K562 (cell line): Measurements from ENCODE around the gene AP2A2. TPM values are rescaled to one million over a fixed set of nuclear protein-coding genes. Genes with fewer than 3 reads are reported as not detected.
"Not testable (repeated sequence)": the region's sequence is repeated elsewhere in the genome, so short reads cannot be mapped to it uniquely, and the experiment has no call there.

Experiments
- ATAC-seq: fragments of 200-7000 bp; cut with Tn5 transposase; 3 replicates; pipeline ENCODE4 v1.9.1; 2020; ENCODE audit warnings: moderate library complexity
- BruUV-seq: library from RNA; stranded (reverse); fragments of 400-500 nt; replicated peaks from 2 replicates; lab custom pipeline; 2021; lab: Mats Ljungman, UMichigan
- CTCF ChIA-PET: fragments of 300-600 bp; formaldehyde crosslinking; extraction: SDS; loops from one replicate; lab custom pipeline; 2021; ENCODE audit warnings: low intra/inter-chr PET ratio; lab: Yijun Ruan, JAX
- POLR2A ChIA-PET: fragments of 300-600, 350-650 bp; sonication (Branson Sonifier 250); formaldehyde crosslinking; extraction: SDS; loops from one replicate; lab custom pipeline; 2021; ENCODE audit warnings: antibody characterized with exemption, inconsistent platforms; lab: Yijun Ruan, JAX
- DNase-seq, 4 experiments: peaks; one replicate each; pipeline versions ENCODE4 v3.0.0 to v3.0.0-alpha.2; 2011 to 2018; ENCODE audit warnings: low spot score in 3 of 4, mixed read lengths in 3 of 4; ENCODE audit errors: extremely low read depth in 1 of 4
- FAIRE-seq: peaks from 2 replicates; lab custom pipeline; 2011; peaks lifted over from hg19 to GRCh38; lab: Jason Lieb, UNC
- H2AFZ ChIP-seq: 2 replicates; pipeline ENCODE4 v1.6.0; 2011; ENCODE audit warnings: low read depth, low read length, control low read depth, inconsistent platforms
- H3K27ac ChIP-seq: fragments of 200-600 bp; 3 replicates; pipeline ENCODE4 v1.8.0; 2011; ENCODE audit warnings: low read depth, mild to moderate bottlenecking, control low read depth, inconsistent platforms, low read length, moderate library complexity, mixed read lengths; ENCODE audit errors: extremely low read depth
- H3K27me3 ChIP-seq, 2 experiments: fragments of 300-600 bp in 1 of 2; 2 replicates in 1 of 2; 3 replicates in 1 of 2; pipeline versions ENCODE4 v1.6.0 to v1.8.0; 2011; ENCODE audit warnings: inconsistent platforms in 2 of 2, low read length in 2 of 2, mild to moderate bottlenecking in 1 of 2, mixed read lengths in 1 of 2, moderate library complexity in 1 of 2; ENCODE audit not compliant: control insufficient read depth in 2 of 2, insufficient read depth in 2 of 2
- H3K36me3 ChIP-seq: fragments of 300-600 bp; 3 replicates; pipeline ENCODE4 v1.8.0; 2011; ENCODE audit warnings: mild to moderate bottlenecking, low read length, inconsistent platforms; ENCODE audit not compliant: control insufficient read depth, insufficient read depth
- H3K4me1 ChIP-seq, 2 experiments: fragments of 200-600 bp in 1 of 2; replicated peaks in 1 of 2; 2 replicates in 1 of 2; 3 replicates in 1 of 2; pipeline versions ENCODE4 v1.5.1 to v1.8.0; 2011; ENCODE audit warnings: inconsistent platforms in 2 of 2, low read length in 2 of 2, mild to moderate bottlenecking in 1 of 2, mixed read lengths in 1 of 2, moderate library complexity in 1 of 2; ENCODE audit not compliant: control insufficient read depth in 2 of 2, insufficient read depth in 2 of 2
- H3K4me2 ChIP-seq: 2 replicates; pipeline ENCODE4 v1.6.1; 2011; ENCODE audit warnings: low read length, control low read depth, inconsistent platforms, mixed read lengths; ENCODE audit not compliant: insufficient read depth
- H3K4me3 ChIP-seq: fragments of 200-600 bp; sonication (generic), shearing (Covaris generic); 2 replicates; pipeline ENCODE4 v1.5.1; 2016; ENCODE audit warnings: control low read depth, inconsistent platforms
- H3K79me2 ChIP-seq: fragments of 200-600 bp; 3 replicates; pipeline ENCODE4 v1.8.0; 2011; ENCODE audit warnings: low read length, inconsistent platforms; ENCODE audit not compliant: control insufficient read depth, insufficient read depth
- H3K9ac ChIP-seq, 2 experiments: 2 replicates each; pipeline versions ENCODE4 v1.6.0 to v1.6.1; 2011; ENCODE audit warnings: low read depth in 2 of 2, low read length in 2 of 2, control low read depth in 1 of 2, inconsistent platforms in 1 of 2, mild to moderate bottlenecking in 1 of 2, mixed read lengths in 1 of 2; ENCODE audit not compliant: insufficient read depth in 1 of 2
- H3K9me1 ChIP-seq: one replicate; pipeline ENCODE4 v1.6.0; 2011; ENCODE audit warnings: inconsistent platforms, mild to moderate bottlenecking, low read length, moderate library complexity; ENCODE audit not compliant: control insufficient read depth, insufficient read depth
- H3K9me3 ChIP-seq: replicated peaks from 2 replicates; pipeline ENCODE4 v1.5.1; 2011; ENCODE audit warnings: low read depth, low read length, inconsistent platforms; ENCODE audit not compliant: control insufficient read depth, insufficient read depth
- H4K20me1 ChIP-seq: replicated peaks from 2 replicates; pipeline ENCODE4 v1.6.1; 2011; ENCODE audit warnings: low read length, inconsistent platforms, mixed read lengths; ENCODE audit not compliant: control insufficient read depth, insufficient read depth
- SAFB ChIP-seq: fragments of 200-400 bp; formaldehyde crosslinking; IDR thresholded peaks from 2 replicates; pipeline ENCODE4 v1.6.1; 2017; ENCODE audit warnings: low read depth, low read length, borderline replicate concordance
- SMAD3 ChIP-seq: fragments of 450-650 bp; formaldehyde crosslinking; conservative IDR thresholded peaks from 2 replicates; pipeline ENCODE4 v1.4.0; 2020; ENCODE audit warnings: mild to moderate bottlenecking
- ZNF239 ChIP-seq: fragments of 250-450 bp; sonication (Bioruptor Pico); IDR thresholded peaks from 2 replicates; pipeline ENCODE4 v1.4.0; 2020; ENCODE audit warnings: mild to moderate bottlenecking
- WGBS: fragments of 100-300 bp; shearing (Covaris generic); methylation state at CpG from one replicate; pipeline ENCODE4 v1.1.6; 2016; ENCODE audit warnings: low coverage, mixed read lengths; ENCODE audit not compliant: insufficient coverage; ENCODE audit errors: missing lambda C conversion rate; 5-methylcytosine and 5-hydroxymethylcytosine counted together
- in situ Hi-C: fragments of 300-500 bp; cut with MboI; formaldehyde crosslinking; loops from 4 replicates; pipeline ENCODE4 v1.15.0; 2018; ENCODE audit warnings: inconsistent platforms, mixed read lengths
- intact Hi-C: fragments of 100-400 bp; cut with micrococcal nuclease; formaldehyde crosslinking; loops from 2 replicates; pipeline ENCODE4 v1.14.2; 2022
- polyA plus RNA-seq, 8 experiments: library from polyadenylated mRNA; depleted of rRNA in 4 of 8; stranded (reverse) in 5 of 8; unstranded in 3 of 8; fragments of >200 nt; fragmentation: Nextera tagmentation in 2 of 8; fragmentation: Illumina TruSeq in 1 of 8; extraction: Ambion mirVana in 2 of 8; extraction: Trizol in 1 of 8; gene quantifications; 2 replicates each; pipeline versions ENCODE4 v1.2.1 to v1.2.3, GENCODE V29; 2011 to 2014; ENCODE audit warnings: inconsistent platforms in 1 of 8, missing spikeins in 1 of 8
- total RNA-seq, 7 experiments: library from RNA; depleted of rRNA in 6 of 7; stranded (reverse); fragments of >200 nt in 6 of 7; fragmentation: Illumina TruSeq in 2 of 7; extraction: Trizol in 2 of 7; gene quantifications; 2 replicates each; pipeline versions ENCODE4 v1.2.1 to v1.2.3, GENCODE V29; 2011 to 2021; ENCODE audit warnings: low replicate concordance in 1 of 7

Gene AP2A2
- total and polyA plus RNA-seq, 9 of the 15 experiments (the other 6 are each of a cell fraction or from before 2014, with no cell fraction given): 0.69 to 41.7 (median 15.2) TPM

DNA sequence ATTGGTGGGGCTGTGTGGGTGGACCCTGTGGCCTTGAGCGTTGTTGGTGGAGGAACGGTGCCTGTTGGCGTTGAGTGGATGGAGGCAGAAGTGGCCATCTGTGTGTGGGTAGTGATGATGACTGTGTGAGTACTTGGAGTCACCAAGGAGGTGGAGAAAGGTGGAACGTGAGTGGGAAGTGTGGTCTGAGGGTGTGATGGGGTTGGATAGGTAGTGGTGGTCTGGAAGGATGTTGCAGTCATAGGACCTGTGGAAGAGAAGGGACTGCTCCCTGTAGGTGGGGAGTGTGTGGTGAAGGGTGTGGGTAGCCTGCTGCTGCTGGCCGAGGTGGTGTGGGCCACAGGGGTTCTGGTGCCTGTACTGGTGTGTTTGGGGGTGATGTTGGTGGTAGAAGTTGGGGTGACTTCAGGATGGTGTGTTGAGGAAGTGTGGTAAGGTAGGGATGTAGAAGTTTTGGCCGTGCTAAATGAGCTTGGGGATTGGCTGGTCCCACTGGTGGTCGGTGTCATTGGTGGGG lies 91.0 kb downstream of the AP2A2 start:
- in situ Hi-C loops, H2AFZ ChIP-seq, H3K79me2 ChIP-seq, intact Hi-C loops, H4K20me1 ChIP-seq, H3K4me3 ChIP-seq, H3K9me3 ChIP-seq, DNase-seq, BruUV-seq, H3K9ac ChIP-seq, H3K27ac ChIP-seq, H3K4me2 ChIP-seq, H3K36me3 ChIP-seq, CTCF ChIA-PET, H3K9me1 ChIP-seq: not testable (repeated sequence)
- ATAC-seq: peak; percentile 24
- 6% methylated on average over 7 of the region's 7 CpGs for WGBS
- POLR2A ChIA-PET: interaction anchor here (0.6 to 1.2 kb wide), 2 partner anchors 9 to 88 kb away, joined by 3 to 5 read pairs; no protein-coding TSS in a partner anchor
- FAIRE-seq: peak; percentile 99
- H3K27me3 ChIP-seq: peaks cover 2 to 44% of the 10 kb centered on the region in 2 experiments; a peak in 4 of 5 replicates
- 0 out of 2 replicates have a peak, but pooled peaks have one; percentile 22 for TF ChIP-seq SAFB
- peaks cover 0 to 28% of the 10 kb centered on the region in 2 experiments; a peak in 1 of 5 replicates for H3K4me1 ChIP-seq

DNA sequence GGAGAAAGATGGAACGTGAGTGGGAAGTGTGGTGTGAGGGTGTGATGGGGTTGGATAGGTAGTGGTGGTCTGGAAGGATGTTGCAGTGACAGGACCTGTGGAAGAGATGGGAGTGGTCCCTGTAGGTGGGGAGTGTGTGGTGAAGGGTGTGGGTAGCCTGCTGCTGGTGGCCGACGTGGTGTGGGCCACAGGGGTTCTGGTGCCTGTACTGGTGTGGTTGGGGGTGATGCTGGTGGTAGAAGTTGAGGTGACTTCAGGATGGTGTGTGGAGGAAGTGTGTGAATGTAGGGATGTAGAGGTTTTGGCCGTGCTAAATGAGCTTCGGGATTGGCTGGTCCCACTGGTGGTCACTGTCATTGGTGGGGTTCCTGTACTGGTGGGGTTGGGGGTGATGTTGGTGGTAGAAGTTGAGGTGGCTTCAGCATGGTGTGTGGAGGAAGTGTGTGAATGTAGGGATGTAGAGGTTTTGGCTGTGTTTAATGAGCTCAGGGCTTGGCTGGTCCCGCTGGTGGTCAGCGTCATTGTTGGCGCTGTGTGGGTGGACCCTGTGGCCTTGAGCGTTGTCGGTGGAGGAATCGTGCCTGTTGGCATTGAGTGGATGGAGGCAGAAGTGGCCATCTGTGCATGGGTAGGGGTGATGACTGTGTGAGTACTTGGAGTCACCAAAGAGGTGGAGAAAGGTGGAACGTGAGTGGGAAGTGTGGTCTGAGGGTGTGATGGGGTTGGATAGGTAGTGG lies 91.8 kb downstream of the AP2A2 start:
- Histone ChIP-seq H3K4me1 (peaks cover 0 to 28% of the 10 kb centered on the region in 2 experiments; a peak in 1 of 5 replicates), H3K4me3 (no peak overlapping the region), H3K36me3 (no peaks in the 10 kb centered on the region), H3K9me1 (peaks cover 7% of the 10 kb centered on the region), H4K20me1 (no peaks in the 10 kb centered on the region; the same call in 1 of the 2 replicates), H3K9ac (no peak overlapping the region), H3K79me2 (no peaks in the 10 kb centered on the region), H3K4me2 (no peak overlapping the region), H3K9me3 (no peaks in the 10 kb centered on the region), H3K27me3 (peaks cover 2 to 49% of the 10 kb centered on the region in 2 experiments; a peak in 4 of 5 replicates), H3K27ac (no peak overlapping the region), H2AFZ (no peak overlapping the region)
- FAIRE-seq: no peak
- intact Hi-C loops: no loop called here
- BruUV-seq: no TSS peak
- no peak for ATAC-seq
- ChIA-PET POLR2A (interaction anchor here (1.2 kb wide), 1 partner anchor 10 kb away, joined by 5 read pairs; no protein-coding TSS in a partner anchor), CTCF (no interaction called here)
- no peak for DNase-seq
- TF ChIP-seq ZNF239 (CRISPR knock-in tag): no peak
- TF ChIP-seq SMAD3 (CRISPR knock-in tag): no peak
- 8% methylated on average over 12 of the region's 12 CpGs for WGBS
- in situ Hi-C loops: no loop called here
